SH-SY5Y (cell line): ENCODE measurements around the gene IMMP2L.

Experiments
- GATA2 ChIP-seq: IDR thresholded peaks from 2 replicates; pipeline ENCODE4 v1.6.1; 2011; ENCODE audit warnings: mild to moderate bottlenecking, low read depth, low read length
- GATA3 ChIP-seq: IDR thresholded peaks from 2 replicates; pipeline ENCODE4 v1.6.1; 2011; ENCODE audit warnings: low read depth, mild to moderate bottlenecking, low read length, moderate library complexity

- no peak for TF ChIP-seq GATA3
- no peak for TF ChIP-seq GATA2
Observed at GRCh38 chr7:111004310-111004901, 557.9 kb downstream of the IMMP2L start.
